Bronchial epithelial cell (primary cell): Measurements from ENCODE around the gene CREB5. TPM values are rescaled to one million over a fixed set of nuclear protein-coding genes. Genes with fewer than 3 reads are reported as not detected.

ENCODE experiments used
- DNase-seq: peaks from one replicate; pipeline ENCODE4 v3.0.0-alpha.2; 2010; ENCODE audit warnings: low read depth
- FAIRE-seq: peaks from 2 replicates; lab custom pipeline; 2011; peaks lifted over from hg19 to GRCh38; lab: Jason Lieb, UNC
- H3K27me3 ChIP-seq: 2 replicates; pipeline ENCODE4 v1.5.1; 2011; ENCODE audit warnings: low read length; ENCODE audit not compliant: control insufficient read depth, insufficient read depth
- H3K36me3 ChIP-seq: 2 replicates; pipeline ENCODE4 v1.5.1; 2011; ENCODE audit warnings: low read length; ENCODE audit not compliant: control insufficient read depth, insufficient read depth
- H3K4me3 ChIP-seq: 2 replicates; pipeline ENCODE4 v1.5.1; 2011; ENCODE audit warnings: mild to moderate bottlenecking, low read depth, low read length, control low read depth
- total RNA-seq: library from RNA; depleted of rRNA; stranded (reverse); fragments of >200 nt; gene quantifications from 2 replicates; pipeline ENCODE4 v1.2.1, GENCODE V29; 2014
- TF ChIP-seq, protein P1 (sequence below): IDR thresholded peaks from 2 replicates; pipeline ENCODE4 v1.5.1; 2011; ENCODE audit warnings: mild to moderate bottlenecking, moderate library complexity, low read length, control low read depth, inconsistent platforms; ENCODE audit not compliant: insufficient read depth, severe bottlenecking

CREB5 gene
- total RNA-seq, 1 donor from 2014 or later, result 2.1 TPM

GRCh38 chr7:28474282-28474638, 61.9 kb downstream of the CREB5 start:
- Histone ChIP-seq H3K4me3 (no peak overlapping the region), H3K27me3 (peaks cover 3% of the 10 kb centered on the region), H3K36me3 (no peaks in the 10 kb centered on the region)
- DNase-seq, result no peak
- no peak for FAIRE-seq
- TF ChIP-seq, protein P1, sequence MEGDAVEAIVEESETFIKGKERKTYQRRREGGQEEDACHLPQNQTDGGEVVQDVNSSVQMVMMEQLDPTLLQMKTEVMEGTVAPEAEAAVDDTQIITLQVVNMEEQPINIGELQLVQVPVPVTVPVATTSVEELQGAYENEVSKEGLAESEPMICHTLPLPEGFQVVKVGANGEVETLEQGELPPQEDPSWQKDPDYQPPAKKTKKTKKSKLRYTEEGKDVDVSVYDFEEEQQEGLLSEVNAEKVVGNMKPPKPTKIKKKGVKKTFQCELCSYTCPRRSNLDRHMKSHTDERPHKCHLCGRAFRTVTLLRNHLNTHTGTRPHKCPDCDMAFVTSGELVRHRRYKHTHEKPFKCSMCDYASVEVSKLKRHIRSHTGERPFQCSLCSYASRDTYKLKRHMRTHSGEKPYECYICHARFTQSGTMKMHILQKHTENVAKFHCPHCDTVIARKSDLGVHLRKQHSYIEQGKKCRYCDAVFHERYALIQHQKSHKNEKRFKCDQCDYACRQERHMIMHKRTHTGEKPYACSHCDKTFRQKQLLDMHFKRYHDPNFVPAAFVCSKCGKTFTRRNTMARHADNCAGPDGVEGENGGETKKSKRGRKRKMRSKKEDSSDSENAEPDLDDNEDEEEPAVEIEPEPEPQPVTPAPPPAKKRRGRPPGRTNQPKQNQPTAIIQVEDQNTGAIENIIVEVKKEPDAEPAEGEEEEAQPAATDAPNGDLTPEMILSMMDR, result no peak

DNA sequence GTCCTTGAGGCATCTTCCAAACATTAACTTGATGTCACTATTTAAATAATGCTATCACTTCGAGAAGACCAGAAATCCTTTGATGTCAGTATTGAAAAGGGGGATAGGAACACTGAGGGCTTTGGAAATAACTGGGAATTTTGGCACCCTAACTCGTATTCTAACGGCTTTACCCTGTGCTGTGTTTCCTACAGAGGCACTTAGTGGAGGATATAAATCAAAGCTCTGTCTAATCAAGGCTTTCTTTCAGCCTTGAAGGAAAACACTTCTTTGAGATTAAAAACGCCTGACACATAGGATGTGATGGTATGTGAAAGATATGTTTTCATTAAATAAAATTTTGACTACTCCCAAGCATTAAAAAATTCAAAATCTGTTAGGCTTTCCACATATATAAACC, 62.3 kb downstream of the CREB5 start:
- H3K27me3 ChIP-seq, result peaks cover 3% of the 10 kb centered on the region
- no peak overlapping the region for H3K4me3 ChIP-seq
- FAIRE-seq (no peak), DNase-seq (no peak)
- no peaks in the 10 kb centered on the region for H3K36me3 ChIP-seq
- TF ChIP-seq, protein P1, result no peak

DNA sequence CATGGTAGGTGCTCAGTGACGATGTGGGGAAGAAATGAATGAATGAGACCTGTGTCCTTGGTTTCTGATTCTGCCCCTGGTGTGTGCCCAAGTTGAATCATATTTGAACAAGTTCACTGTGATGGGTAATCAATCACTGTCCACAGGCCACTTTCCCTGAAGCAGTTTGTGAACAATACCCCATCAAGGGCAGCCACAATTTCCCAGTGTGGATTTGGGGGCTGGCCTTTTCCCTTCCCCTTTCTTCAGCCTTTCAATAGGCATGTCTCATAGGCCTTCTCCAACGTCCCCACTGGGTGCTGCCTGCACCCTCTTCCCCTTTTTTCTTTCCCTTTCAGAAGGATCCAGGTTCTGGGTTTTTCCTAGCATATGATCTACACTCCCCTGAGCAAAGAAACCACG, 64.7 kb downstream of the CREB5 start:
- TF ChIP-seq, protein P1, result no peak
- H3K4me3 ChIP-seq, result no peak overlapping the region
- peaks cover 3% of the 10 kb centered on the region for H3K27me3 ChIP-seq
- FAIRE-seq (no peak), DNase-seq (no peak)
- no peaks in the 10 kb centered on the region for H3K36me3 ChIP-seq

DNA sequence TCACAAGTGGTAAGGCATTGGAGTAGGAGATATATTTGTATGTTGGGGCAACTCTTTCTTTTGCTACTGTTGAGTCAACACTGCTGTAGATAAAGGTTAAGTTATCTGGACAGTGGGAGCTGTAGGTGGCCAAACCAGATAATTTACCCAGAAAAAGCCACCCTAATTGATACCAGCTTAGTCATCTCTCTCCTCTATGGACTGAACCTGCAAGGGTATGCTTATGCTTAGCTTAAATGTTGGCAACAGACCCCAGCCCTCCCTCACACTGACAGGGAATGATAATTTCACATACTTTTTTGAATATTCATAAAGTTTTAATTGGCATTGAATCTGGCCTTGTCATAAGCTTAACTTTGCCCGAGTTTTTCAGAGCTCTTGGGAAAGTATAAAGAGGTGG, 66.3 kb downstream of the CREB5 start:
- H3K36me3 ChIP-seq, result no peaks in the 10 kb centered on the region
- DNase-seq (no peak), FAIRE-seq (no peak)

GRCh38 chr7:28479507-28479947, 67.2 kb downstream of the CREB5 start:
- no peak for DNase-seq
- Histone ChIP-seq H3K4me3 (no peak overlapping the region), H3K27me3 (peaks cover 3% of the 10 kb centered on the region), H3K36me3 (no peaks in the 10 kb centered on the region)
- no peak for FAIRE-seq
- TF ChIP-seq, protein P1, result no peak

More for the DNA sequence above, 66.3 kb downstream of the CREB5 start:
- Histone ChIP-seq H3K4me3 (no peak overlapping the region), H3K27me3 (peaks cover 3% of the 10 kb centered on the region)
- TF ChIP-seq, protein P1, result no peak

- Histone ChIP-seq H3K4me3 (no peak overlapping the region), H3K36me3 (no peaks in the 10 kb centered on the region), H3K27me3 (peaks cover 1% of the 10 kb centered on the region)
- FAIRE-seq, result no peak
- DNase-seq, result no peak
- TF ChIP-seq, protein P1, result no peak
Measured at GRCh38 chr7:28480595-28480994, 68.3 kb downstream of the CREB5 start.
